Prostate gland (tissue), 2 donors: ENCODE results near the gene SORBS2.

Experiments used
- POLR2A ChIP-seq: fragments of 450-650 bp; IDR thresholded peaks from one replicate; pipeline ENCODE4 v1.6.1; 2016; ENCODE audit warnings: antibody characterized with exemption, mild to moderate bottlenecking
- POLR2AphosphoS5 ChIP-seq: sonication (generic); formaldehyde crosslinking; IDR thresholded peaks from one replicate; pipeline ENCODE4 v1.6.1; 2017; ENCODE audit warnings: antibody characterized with exemption
- TF ChIP-seq, protein P1 (sequence below), 4 experiments: fragments of 200-600 bp in 2 of 4; fragments of 450-650 bp in 2 of 4; sonication (generic) in 2 of 4; IDR thresholded peaks; 1 replicate in 3 of 4; 2 replicates in 1 of 4; pipeline ENCODE4 v1.5.1; 2016 to 2019; ENCODE audit warnings: antibody characterized with exemption in 4 of 4, mild to moderate bottlenecking in 2 of 4, moderate library complexity in 2 of 4

DNA sequence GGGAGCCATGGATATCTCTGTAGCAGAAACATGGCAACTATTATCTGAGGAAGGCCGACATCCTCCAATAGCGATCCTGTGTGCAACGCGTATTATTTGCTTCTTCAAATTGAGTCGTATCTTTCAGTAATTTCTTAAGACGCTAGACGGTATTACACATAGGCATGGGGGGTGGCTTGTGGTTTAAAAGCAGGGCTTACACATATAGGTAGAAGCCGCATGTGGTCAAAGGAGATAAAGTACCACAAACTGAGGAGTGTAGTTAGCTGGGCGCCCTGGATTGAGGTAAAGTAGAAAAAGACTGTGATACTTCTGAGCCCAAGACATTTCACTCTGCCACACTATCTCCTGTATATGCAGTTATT is 94.6 kb downstream of the SORBS2 start:
- TF ChIP-seq, protein P1, sequence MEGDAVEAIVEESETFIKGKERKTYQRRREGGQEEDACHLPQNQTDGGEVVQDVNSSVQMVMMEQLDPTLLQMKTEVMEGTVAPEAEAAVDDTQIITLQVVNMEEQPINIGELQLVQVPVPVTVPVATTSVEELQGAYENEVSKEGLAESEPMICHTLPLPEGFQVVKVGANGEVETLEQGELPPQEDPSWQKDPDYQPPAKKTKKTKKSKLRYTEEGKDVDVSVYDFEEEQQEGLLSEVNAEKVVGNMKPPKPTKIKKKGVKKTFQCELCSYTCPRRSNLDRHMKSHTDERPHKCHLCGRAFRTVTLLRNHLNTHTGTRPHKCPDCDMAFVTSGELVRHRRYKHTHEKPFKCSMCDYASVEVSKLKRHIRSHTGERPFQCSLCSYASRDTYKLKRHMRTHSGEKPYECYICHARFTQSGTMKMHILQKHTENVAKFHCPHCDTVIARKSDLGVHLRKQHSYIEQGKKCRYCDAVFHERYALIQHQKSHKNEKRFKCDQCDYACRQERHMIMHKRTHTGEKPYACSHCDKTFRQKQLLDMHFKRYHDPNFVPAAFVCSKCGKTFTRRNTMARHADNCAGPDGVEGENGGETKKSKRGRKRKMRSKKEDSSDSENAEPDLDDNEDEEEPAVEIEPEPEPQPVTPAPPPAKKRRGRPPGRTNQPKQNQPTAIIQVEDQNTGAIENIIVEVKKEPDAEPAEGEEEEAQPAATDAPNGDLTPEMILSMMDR (IDR thresholded peaks at IDR 0.05): no peak
- no peak for TF ChIP-seq POLR2AphosphoS5
- no peak for TF ChIP-seq POLR2A
